SK-N-SH treated with all-trans-retinoic acid at 6 μM for 48 hours (cell line): Measurements from ENCODE around the gene INPP5E.

Source experiments
- RARB ChIP-seq: fragments of 250-450 bp; sonication (Bioruptor Pico); IDR thresholded peaks from 2 replicates; pipeline ENCODE4 v1.8.0; 2021; ENCODE audit warnings: mild to moderate bottlenecking, moderate library complexity
- TOX ChIP-seq: fragments of 250-450 bp; sonication (Bioruptor Pico); IDR thresholded peaks from 2 replicates; pipeline ENCODE4 v1.8.0; 2021; ENCODE audit warnings: mild to moderate bottlenecking, moderate library complexity, borderline replicate concordance

DNA sequence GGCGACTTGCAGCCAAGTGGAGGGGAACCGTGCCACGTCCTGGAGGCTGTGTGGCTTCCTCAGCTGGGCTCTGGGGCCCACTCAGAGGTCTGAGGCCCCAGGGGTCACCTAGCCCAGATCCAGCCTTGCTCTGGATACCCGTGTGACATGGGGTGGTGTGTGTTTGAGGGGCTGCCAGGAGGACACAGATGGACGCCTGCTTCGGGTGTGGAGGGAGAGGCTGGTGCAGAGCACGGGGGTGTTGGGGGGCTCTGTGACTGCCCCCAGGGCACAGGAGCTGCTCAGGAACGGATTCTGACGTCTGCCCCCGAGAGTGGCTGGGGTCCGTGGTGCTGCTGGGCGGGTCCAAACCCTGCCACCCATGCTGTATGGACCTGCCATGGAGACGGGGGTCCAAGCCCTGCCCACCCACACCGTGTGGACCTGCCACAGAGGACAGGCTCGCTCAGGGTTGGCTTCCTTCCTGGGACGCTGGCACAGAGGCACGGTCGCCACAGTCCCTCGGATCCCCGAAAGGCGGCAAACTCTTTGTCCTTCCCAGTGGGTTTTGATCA, 10.5 kb downstream of the INPP5E start:
- TF ChIP-seq TOX: no peak
- TF ChIP-seq RARB (CRISPR knock-in tag): no peak
